HCT116 (cell line): Measurements from ENCODE around the gene ZNF552. TPM values are rescaled to one million over a fixed set of nuclear protein-coding genes. Genes with fewer than 3 reads are reported as not detected.

Source experiments
- CTCF ChIP-seq, 3 experiments: fragments of 200-600 bp in 1 of 3; sonication (generic) in 1 of 3; IDR thresholded peaks in 2 of 3; conservative IDR thresholded peaks in 1 of 3; 2 replicates each; pipeline ENCODE4 v1.5.1; 2012 to 2017; ENCODE audit warnings: low read depth in 2 of 3, low read length in 2 of 3, antibody characterized with exemption in 1 of 3, borderline replicate concordance in 1 of 3, control low read depth in 1 of 3, mild to moderate bottlenecking in 1 of 3, mixed read lengths in 1 of 3, mixed run types in 1 of 3, moderate library complexity in 1 of 3; ENCODE audit not compliant: insufficient read depth in 1 of 3
- EZH2 ChIP-seq: fragments of 200-600 bp; sonication (generic); IDR thresholded peaks from 2 replicates; pipeline ENCODE4 v1.6.1; 2017; ENCODE audit warnings: antibody characterized with exemption, mixed run types
- FOSL1 ChIP-seq: IDR thresholded peaks from 2 replicates; pipeline ENCODE4 v1.6.1; 2012; ENCODE audit warnings: low read depth
- MAX ChIP-seq: IDR thresholded peaks from 2 replicates; pipeline ENCODE4 v1.6.1; 2012
- POLR2AphosphoS5 ChIP-seq: IDR thresholded peaks from 2 replicates; pipeline ENCODE4 v1.6.1; 2011; ENCODE audit warnings: mild to moderate bottlenecking, low read depth, low read length, moderate library complexity
- RAD21 ChIP-seq: IDR thresholded peaks from 2 replicates; pipeline ENCODE4 v1.6.1; 2012; ENCODE audit warnings: low read depth, mild to moderate bottlenecking
- SP1 ChIP-seq: IDR thresholded peaks from 2 replicates; pipeline ENCODE4 v1.6.1; 2012; ENCODE audit warnings: low read depth
- SRF ChIP-seq: IDR thresholded peaks from 2 replicates; pipeline ENCODE4 v1.6.1; 2012; ENCODE audit warnings: low read depth
- TCF7L2 ChIP-seq: IDR thresholded peaks from 2 replicates; pipeline ENCODE4 v1.7.0; 2011; ENCODE audit warnings: borderline replicate concordance, inconsistent platforms; ENCODE audit not compliant: insufficient read depth, insufficient read length; ENCODE audit errors: extremely low read depth
- YY1 ChIP-seq: IDR thresholded peaks from 2 replicates; pipeline ENCODE4 v1.6.1; 2011; ENCODE audit warnings: low read length, low read depth, moderate library complexity, mild to moderate bottlenecking; ENCODE audit not compliant: insufficient replicate concordance; ENCODE audit errors: extremely low read depth
- ZFX ChIP-seq: fragments of 450-650 bp; IDR thresholded peaks from 2 replicates; pipeline ENCODE4 v1.6.1; 2017
- total RNA-seq: library from RNA; stranded (reverse); gene quantifications from one replicate; pipeline ENCODE4 v1.2.1, GENCODE V29; 2021; ENCODE audit not compliant: unreplicated experiment
- TF ChIP-seq, protein P1 (sequence below): IDR thresholded peaks from 2 replicates; pipeline ENCODE4 v1.6.1; 2012; ENCODE audit warnings: low read depth

The ZNF552 gene
- total RNA-seq, 1 experiment from 2014 or later: 7.1 TPM

DNA sequence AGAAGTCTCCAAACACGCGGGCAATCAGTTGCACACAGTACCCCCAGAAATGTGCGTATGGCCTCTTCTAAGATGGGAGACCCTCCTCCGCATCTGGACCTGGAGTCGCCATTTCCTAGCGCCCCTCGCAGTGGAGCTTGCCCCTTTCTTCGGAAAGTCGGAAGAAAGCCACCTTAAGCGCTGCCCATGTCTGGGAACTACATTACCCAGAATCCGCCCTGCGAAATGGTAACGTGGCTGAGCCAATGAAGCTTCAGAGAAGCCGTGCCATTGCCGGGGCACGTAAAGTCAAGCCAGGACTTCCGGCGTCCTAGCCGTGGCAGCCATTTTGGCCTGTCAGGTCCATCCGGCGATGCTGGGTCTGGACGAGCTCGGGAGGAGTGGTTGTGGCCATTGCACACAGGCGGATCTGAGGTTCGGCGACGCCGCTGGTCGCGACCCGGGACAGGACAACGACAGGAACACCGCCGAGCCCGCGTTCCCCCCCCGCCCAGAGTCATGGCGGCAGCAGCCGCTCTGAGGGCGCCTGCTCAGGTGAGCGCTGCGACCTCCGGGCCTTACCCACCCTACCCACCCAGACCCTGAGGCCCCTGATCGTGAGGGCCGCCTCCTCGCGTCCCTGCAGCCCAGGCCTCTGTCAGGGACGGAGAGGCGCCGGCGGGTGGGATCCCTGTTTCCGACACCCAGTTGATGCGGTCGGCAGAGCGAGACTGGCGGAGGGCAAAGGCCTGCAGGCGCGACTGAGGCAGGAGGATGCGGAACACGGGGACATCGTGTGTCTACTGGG lies 45.2 kb downstream of the ZNF552 start, which contains the start of gene ZNF586 (continued):
- TF ChIP-seq, protein P1, sequence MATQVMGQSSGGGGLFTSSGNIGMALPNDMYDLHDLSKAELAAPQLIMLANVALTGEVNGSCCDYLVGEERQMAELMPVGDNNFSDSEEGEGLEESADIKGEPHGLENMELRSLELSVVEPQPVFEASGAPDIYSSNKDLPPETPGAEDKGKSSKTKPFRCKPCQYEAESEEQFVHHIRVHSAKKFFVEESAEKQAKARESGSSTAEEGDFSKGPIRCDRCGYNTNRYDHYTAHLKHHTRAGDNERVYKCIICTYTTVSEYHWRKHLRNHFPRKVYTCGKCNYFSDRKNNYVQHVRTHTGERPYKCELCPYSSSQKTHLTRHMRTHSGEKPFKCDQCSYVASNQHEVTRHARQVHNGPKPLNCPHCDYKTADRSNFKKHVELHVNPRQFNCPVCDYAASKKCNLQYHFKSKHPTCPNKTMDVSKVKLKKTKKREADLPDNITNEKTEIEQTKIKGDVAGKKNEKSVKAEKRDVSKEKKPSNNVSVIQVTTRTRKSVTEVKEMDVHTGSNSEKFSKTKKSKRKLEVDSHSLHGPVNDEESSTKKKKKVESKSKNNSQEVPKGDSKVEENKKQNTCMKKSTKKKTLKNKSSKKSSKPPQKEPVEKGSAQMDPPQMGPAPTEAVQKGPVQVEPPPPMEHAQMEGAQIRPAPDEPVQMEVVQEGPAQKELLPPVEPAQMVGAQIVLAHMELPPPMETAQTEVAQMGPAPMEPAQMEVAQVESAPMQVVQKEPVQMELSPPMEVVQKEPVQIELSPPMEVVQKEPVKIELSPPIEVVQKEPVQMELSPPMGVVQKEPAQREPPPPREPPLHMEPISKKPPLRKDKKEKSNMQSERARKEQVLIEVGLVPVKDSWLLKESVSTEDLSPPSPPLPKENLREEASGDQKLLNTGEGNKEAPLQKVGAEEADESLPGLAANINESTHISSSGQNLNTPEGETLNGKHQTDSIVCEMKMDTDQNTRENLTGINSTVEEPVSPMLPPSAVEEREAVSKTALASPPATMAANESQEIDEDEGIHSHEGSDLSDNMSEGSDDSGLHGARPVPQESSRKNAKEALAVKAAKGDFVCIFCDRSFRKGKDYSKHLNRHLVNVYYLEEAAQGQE: no peak
- TF ChIP-seq ZFX: peak; percentile 22; the same call in 1 of the 2 replicates
- no peak for TF ChIP-seq FOSL1
- TF ChIP-seq MAX: peak; percentile 28; the same call in 1 of the 2 replicates
- TF ChIP-seq SRF: no peak
- TF ChIP-seq SP1: peak; percentile 70
- no peak for TF ChIP-seq CTCF (IDR thresholded peaks at IDR 0.05 in 2 of 3, conservative IDR thresholded peaks at IDR 0.05 in 1 of 3; ENCODE audit: borderline replicate concordance in 1 of 3, insufficient read depth in 1 of 3, low read depth in 2 of 3, low read length in 2 of 3)
- TF ChIP-seq YY1: peak; percentile 91
- TF ChIP-seq TCF7L2: no peak
- peak; percentile 42; the same call in 1 of the 2 replicates for TF ChIP-seq POLR2AphosphoS5
- no peak for TF ChIP-seq RAD21
- no peak for TF ChIP-seq EZH2
